H1 (cell line): ENCODE data around the gene KRT1. TPM values are rescaled to one million over a fixed set of nuclear protein-coding genes. Genes with fewer than 3 reads are reported as not detected.

Experiments
- CBX5 ChIP-seq: fragments of 300-800, 300-1000 bp; sonication (generic); IDR thresholded peaks from 2 replicates; pipeline ENCODE4 v1.7.1; 2016; ENCODE audit warnings: antibody characterized with exemption, low read length, low read depth
- JUN ChIP-seq: IDR thresholded peaks from 2 replicates; pipeline ENCODE4 v1.6.1; 2011; ENCODE audit warnings: low read depth, mild to moderate bottlenecking, improper control_type of control experiment, low read length
- NANOG ChIP-seq: IDR thresholded peaks from 2 replicates; pipeline ENCODE4 v1.6.1; 2011; ENCODE audit warnings: low read length, low read depth, mild to moderate bottlenecking, inconsistent platforms; ENCODE audit not compliant: insufficient read depth, poor library complexity, severe bottlenecking
- SP1 ChIP-seq: IDR thresholded peaks from 2 replicates; pipeline ENCODE4 v1.6.1; 2011; ENCODE audit warnings: low read depth, low read length
- TAF1 ChIP-seq: IDR thresholded peaks from 2 replicates; pipeline ENCODE4 v1.6.1; 2011; ENCODE audit warnings: mild to moderate bottlenecking, low read depth, low read length
- polyA plus RNA-seq, 7 experiments: library from polyadenylated mRNA; depleted of rRNA in 3 of 7; stranded (reverse) in 5 of 7; unstranded in 2 of 7; fragments of >200 nt in 5 of 7; fragments of 200-250 nt in 2 of 7; gene quantifications; 1 replicate in 5 of 7; 2 replicates in 1 of 7; 4 replicates in 1 of 7; pipeline versions ENCODE4 v1.2.1 to v1.2.3, GENCODE V29; 2011 to 2013; ENCODE audit warnings: missing spikeins in 2 of 7, mixed read lengths in 2 of 7
- total RNA-seq: library from RNA; stranded (reverse); fragmentation: NEBNext Ultra II Directional; extraction: Animal tissue kit (Norgen Biotek cat#: 25700); gene quantifications from 2 replicates; pipeline ENCODE4 v1.2.1, GENCODE V29; 2021

The KRT1 gene
- total and polyA plus RNA-seq, 2 of the 8 experiments (the other 6 are each of a cell fraction or from before 2014, with no cell fraction given) = not detected

GRCh38 chr12:52728374-52728773 is 48.2 kb upstream of the KRT1 start (continued):
- TF ChIP-seq NANOG = no peak
- no peak for TF ChIP-seq TAF1
- no peak for TF ChIP-seq JUN
- TF ChIP-seq SP1 = no peak
- TF ChIP-seq CBX5 = no peak
